ENCODE results near the gene UTP18.

GRCh38 chr17:51289696-51290111 is 29.4 kb downstream of the UTP18 start:
- TF ChIP-seq CTCF (optimal IDR thresholded peaks at IDR 0.05 in 1 of 3, IDR thresholded peaks at IDR 0.05 in 1 of 3, conservative IDR thresholded peaks at IDR 0.05 in 1 of 3; ENCODE audit: extremely low read depth in 1 of 3, insufficient read depth in 2 of 3, low read length in 3 of 3) (no peak), EZH2 (IDR thresholded peaks at IDR 0.05; ENCODE audit: low read length) (no peak)

All from keratinocyte (primary cell).